Measurements from ENCODE around the gene UBE2G2.

GRCh38 chr21:44842721-44843445 is 41.3 kb upstream of the UBE2G2 start:
- no peak for TF ChIP-seq CTCF (conservative IDR thresholded peaks at IDR 0.05; ENCODE audit: low read depth, low read length)
- no peak for TF ChIP-seq EZH2 (IDR thresholded peaks at IDR 0.05; ENCODE audit: borderline replicate concordance, low read depth, low read length, poor library complexity, severe bottlenecking)

Measured in A673 (cell line).